PFSK-1 (cell line): ENCODE measurements around the gene ZNF354C.

Experiments used
- FOXP2 ChIP-seq: optimal IDR thresholded peaks from 2 replicates; pipeline ENCODE3; 2011; ENCODE audit warnings: borderline replicate concordance, control low read depth, inconsistent platforms; ENCODE audit not compliant: insufficient read depth; ENCODE audit errors: extremely low read length, extremely low read depth
- POLR2AphosphoS5 ChIP-seq: IDR thresholded peaks from 2 replicates; pipeline ENCODE4 v1.6.1; 2012; ENCODE audit warnings: low read depth, mild to moderate bottlenecking, control low read depth, low read length, moderate library complexity
- SIN3A ChIP-seq: IDR thresholded peaks from 2 replicates; pipeline ENCODE4 v1.6.1; 2012; ENCODE audit warnings: mild to moderate bottlenecking, low read length, moderate library complexity, borderline replicate concordance; ENCODE audit not compliant: insufficient read depth
- TAF1 ChIP-seq: IDR thresholded peaks from 2 replicates; pipeline ENCODE4 v1.6.1; 2012; ENCODE audit warnings: low read length, control low read depth, borderline replicate concordance; ENCODE audit not compliant: insufficient read depth
- TF ChIP-seq, protein P1 (sequence below), 2 experiments: IDR thresholded peaks; 2 replicates each; pipeline versions ENCODE4 v1.6.1 to v1.8.0; 2011 to 2012; ENCODE audit warnings: low read depth in 2 of 2, low read length in 2 of 2, control low read depth in 1 of 2, inconsistent platforms in 1 of 2, mild to moderate bottlenecking in 1 of 2, moderate library complexity in 1 of 2; ENCODE audit not compliant: insufficient read depth in 1 of 2

GRCh38 chr5:179121667-179122111 lies 61.5 kb downstream of the ZNF354C start:
- TF ChIP-seq POLR2AphosphoS5 (no peak), TAF1 (no peak), SIN3A (no peak), FOXP2 (no peak)
- TF ChIP-seq, protein P1, sequence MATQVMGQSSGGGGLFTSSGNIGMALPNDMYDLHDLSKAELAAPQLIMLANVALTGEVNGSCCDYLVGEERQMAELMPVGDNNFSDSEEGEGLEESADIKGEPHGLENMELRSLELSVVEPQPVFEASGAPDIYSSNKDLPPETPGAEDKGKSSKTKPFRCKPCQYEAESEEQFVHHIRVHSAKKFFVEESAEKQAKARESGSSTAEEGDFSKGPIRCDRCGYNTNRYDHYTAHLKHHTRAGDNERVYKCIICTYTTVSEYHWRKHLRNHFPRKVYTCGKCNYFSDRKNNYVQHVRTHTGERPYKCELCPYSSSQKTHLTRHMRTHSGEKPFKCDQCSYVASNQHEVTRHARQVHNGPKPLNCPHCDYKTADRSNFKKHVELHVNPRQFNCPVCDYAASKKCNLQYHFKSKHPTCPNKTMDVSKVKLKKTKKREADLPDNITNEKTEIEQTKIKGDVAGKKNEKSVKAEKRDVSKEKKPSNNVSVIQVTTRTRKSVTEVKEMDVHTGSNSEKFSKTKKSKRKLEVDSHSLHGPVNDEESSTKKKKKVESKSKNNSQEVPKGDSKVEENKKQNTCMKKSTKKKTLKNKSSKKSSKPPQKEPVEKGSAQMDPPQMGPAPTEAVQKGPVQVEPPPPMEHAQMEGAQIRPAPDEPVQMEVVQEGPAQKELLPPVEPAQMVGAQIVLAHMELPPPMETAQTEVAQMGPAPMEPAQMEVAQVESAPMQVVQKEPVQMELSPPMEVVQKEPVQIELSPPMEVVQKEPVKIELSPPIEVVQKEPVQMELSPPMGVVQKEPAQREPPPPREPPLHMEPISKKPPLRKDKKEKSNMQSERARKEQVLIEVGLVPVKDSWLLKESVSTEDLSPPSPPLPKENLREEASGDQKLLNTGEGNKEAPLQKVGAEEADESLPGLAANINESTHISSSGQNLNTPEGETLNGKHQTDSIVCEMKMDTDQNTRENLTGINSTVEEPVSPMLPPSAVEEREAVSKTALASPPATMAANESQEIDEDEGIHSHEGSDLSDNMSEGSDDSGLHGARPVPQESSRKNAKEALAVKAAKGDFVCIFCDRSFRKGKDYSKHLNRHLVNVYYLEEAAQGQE (IDR thresholded peaks at IDR 0.05; ENCODE audit: insufficient read depth in 1 of 2, low read depth in 2 of 2, low read length in 2 of 2), result no peak
